NCI-H2081 treated with DMSO at 0.1 percent for 48 hours (cell line): ENCODE results near the gene AURKA.

Experiments used
- DNase-seq: peaks from one replicate; lab custom pipeline; 2025; lab: John Stamatoyannopoulos, UW

AURKA gene

DNA sequence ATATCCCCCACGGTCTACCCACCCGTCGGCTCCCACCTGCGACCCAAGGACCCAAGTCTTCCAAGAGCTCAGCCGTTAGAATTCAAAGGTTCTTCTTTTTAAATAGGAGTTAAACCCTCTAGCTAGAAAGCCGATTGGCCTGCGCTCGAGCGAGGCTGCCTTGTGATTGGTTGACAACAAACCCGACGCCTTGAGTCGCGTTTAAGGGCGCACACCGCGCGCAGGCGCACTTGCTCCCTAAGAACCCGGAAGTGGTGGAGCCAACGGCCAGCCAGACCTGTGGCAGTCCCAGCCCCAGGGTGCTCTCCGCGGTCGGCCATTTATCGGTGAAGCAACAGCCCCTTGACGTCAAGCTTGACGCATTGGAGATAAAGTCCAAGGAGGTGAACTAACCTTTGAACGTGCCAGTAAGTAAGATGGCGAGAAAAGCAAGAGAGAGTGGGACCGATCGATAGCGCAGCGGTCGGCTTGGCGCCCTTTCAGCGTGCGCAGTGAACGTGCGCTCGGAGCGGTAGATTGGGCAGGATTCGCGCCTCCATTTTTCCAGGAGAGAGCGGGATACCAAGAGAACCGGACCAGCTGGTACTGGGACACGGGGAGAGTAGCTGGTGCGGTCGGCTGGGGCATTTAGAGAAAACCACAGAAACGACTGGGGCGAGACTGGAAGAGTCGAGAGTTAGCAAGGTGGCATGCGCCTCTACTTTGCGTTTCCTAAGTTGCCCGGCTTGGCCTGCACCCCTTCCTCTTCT lies at the start of gene AURKA, which contains the start of gene CSTF1:
TSS of gene AURKA (minus strand) at position 84 of the 749 bp plus-strand sequence. CDS start 4,018 bp downstream, outside the sequence.
TSS of gene CSTF1 (plus strand) at position 514 of the 749 bp plus-strand sequence. CDS start 2,908 bp downstream, outside the sequence.
- peak; percentile 90 for DNase-seq

DNA sequence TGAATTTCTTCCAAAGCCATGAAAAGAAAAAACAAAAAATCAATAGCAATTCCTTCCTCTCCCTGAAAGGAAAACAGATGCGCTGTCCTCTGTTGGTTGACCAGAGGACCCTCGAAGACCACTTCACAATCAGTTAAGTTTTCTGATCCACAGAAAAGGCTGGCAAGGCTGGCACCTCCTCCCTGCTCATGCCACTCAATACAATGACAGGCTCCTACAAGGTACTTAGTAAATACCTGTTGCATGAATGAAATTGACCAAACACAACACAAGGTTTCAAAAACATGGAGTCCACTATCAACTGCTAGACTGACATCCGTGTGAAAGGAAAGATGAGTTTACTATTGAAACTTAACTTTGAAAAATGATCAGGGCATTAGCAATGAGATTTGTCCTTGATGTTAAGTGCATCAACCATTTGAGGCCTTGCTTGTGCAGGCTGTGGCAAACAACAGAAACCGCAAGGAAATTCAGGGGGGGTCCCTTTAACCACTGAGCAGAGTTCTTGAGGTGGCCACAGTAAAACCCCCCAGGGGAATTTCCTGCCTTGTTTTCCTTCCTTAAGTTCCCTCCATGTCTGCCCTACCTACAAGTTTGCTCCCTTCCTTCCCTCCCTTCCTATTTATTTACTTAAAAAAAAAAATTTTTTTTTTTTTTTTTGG lies 48.5 kb upstream of the AURKA start:
- no peak for DNase-seq

DNA sequence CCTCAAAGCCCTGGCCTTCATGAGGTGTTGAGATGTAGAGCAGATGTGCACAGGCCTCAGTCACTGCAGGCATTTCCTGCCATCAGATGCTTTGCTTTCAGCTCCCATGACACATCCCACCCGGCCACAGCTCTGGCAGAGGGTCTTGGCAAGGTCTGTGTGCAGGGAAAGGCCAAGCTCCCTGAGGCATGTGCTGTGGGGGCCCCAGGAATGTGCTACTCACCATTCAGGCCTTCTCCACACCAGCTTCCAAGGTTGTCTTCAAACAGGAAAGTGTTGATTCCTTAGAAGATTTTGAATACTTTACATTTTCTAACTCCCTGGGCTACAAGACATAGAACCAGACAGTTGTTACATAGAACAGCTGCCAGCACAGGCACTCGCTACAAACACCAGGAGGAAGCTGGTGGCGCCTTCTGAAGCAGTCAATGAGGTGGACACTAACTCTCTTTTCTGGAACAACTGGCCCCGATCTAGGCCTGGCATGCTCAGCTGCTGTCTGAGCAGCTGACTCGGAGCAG lies 47.8 kb upstream of the AURKA start:
- no peak for DNase-seq

DNA sequence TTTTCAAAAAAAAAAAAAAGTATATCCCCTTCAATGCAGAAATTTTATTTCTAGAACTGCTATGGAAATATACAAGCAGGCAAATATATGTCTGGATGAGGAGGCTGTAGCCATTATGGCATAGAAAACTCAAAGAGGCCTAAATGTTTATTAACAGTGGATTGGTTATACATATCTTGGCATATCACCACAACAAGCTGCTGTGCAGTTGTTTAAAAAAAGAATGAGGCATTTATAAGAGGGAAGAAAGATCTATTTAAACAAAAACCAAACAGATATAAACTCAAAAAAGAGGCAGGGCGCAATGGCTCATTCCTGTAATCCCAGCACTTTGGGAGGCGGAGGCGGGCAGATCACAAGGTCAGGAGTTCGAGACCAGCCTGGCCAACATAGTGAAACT lies 46.3 kb upstream of the AURKA start:
- DNase-seq = no peak

DNA sequence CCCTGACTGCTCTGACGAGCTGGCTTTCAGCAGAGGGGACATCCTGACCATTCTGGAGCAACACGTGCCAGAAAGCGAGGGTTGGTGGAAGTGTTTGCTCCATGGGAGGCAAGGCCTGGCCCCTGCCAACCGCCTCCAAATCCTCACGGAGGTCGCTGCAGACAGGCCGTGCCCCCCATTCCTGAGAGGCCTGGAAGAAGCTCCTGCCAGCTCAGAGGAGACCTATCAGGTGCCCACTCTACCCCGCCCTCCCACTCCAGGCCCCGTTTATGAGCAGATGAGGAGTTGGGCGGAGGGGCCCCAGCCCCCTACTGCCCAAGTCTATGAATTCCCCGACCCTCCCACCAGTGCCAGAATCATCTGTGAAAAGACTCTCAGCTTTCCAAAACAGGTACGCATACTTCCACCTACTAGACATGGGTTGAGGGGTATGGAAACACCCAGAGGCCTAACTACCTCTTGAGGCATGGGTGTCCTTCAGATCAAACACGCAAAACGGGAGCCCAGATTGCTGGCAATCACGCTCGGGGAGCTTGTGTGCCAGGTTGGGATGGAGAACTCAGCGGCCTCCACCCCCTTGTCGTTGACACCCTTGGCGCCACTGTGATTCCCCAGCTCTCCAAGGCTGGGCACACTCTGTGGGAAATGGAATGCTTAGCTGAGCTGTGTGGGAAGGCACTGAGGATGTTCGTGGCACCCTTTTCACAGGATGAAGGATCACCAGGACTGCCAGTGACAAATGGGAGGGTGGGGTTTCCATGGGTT lies 45.4 kb upstream of the AURKA start:
- no peak for DNase-seq

DNA sequence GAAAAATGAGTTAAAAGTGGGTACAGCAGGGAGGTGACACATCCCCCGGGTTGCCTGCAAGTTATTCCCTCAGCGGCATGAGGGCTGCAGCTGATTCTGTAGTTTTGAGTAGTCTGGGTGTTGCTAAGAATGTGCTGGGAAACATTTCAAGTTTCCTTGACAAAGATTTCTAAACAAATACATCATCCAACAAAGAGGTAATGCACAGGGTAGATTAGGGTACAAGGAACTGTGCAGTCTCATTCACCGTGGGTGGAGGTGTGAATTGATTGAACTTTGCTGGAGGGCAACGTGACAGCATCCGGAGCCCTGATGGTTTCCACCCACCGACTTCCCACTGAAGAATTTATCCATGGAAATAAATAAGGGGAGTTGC lies 41.9 kb upstream of the AURKA start:
- no peak for DNase-seq

DNA sequence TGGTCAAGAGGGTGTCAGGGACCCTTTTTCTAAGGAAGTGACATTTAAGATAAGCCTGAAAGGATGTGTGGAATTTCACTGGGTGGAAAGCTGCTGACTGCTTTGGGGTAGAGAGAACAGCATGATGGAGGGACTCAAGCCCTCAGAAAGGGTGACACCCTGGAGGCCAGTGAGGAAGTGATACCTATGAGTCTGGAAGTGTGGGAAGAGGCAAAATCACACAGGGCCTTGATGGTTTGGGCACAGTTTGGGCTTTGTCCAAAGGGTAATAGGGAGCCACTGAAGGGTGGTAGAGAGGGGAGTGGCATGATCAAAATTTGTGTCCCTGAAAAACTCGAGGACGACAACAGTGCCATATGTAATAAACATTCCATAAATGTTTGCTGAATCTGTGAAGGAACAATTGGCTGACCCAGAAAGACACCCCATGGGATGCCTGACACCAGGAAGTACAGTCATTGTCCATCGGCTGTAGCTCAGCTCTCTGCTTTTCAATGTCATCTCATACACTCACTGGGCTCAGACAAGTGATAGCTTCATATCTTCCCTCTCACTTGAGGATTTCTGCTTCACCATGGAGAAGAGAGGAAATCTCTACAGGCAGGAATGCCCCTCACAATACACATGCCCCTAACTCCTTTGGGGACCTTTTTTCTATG lies 41.3 kb upstream of the AURKA start:
- no peak for DNase-seq

DNA sequence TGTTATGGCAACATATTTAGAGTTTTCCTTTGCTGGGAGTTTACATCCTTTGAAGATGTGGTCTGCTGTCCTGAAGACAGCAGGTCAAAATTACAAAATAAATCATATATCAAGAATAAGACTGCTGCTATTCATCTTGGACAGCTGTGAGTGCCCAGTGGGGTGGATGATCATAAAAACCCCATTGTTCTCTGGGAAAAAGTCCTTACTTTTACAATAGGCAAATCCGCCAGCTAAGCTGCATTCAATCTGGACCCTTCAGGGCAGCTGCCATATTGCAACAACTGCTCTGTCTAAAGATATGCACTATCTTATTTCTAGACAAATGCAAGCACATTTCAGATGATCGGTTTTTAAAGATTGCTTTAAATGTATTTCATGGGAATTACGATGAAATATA lies 39.5 kb upstream of the AURKA start:
- no peak for DNase-seq

DNA sequence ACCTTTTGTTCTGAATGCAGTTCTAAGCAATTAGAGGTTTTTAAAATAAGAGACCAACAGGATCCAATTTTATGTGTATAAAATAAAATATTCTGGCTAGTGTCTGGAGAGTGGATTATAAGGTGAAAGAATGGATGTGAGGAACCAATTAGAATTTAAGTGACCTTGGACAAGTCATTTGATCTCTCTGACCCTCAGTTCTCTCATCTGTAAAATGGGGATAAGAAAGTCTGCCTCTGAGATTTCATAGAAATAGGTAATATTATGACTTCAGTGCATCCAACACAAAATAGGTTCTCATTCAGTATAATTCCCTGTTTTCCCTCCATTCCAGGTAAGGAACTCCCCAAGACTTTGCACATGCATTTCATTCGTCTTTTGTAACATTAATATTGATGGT lies 38.9 kb upstream of the AURKA start:
- DNase-seq = no peak

DNA sequence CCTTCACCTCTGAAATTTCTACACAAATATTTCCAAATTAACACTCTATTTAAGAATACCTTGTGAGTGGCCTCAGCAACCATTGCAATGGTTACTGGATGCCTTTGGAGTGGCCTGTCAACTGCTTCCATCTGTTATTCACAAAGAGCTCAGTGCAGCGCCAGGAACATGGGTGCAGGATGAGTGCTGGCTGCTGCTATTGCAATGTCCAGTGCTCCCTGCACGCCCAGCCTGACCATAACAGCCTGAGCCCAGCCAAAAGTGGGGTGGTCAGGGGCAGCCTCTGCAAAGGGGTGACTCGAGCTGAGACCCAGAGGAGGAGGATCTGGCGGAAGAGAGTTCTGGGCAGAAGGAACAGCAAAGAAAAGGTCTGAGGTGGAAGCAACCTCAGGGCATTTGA lies 38.4 kb upstream of the AURKA start:
- no peak for DNase-seq

DNA sequence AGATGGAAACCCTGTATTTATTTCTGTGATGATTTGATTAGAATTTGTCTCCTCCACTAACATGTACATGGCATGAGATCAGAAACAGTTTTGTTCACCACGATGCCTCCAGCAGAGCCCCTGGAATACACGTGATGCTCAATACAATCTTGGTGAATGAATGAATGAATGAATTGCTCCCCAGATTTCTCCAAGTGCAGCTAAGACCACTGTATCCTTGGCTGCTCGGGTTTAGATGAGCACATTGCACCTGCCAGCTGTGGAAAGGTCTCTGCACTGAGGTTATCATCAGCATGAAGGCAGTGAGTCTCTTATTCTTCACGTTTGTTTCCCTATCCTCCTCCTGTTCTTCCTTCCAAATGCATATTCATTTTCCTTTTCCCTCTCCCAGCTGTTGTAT lies 37.9 kb upstream of the AURKA start:
- DNase-seq = no peak

DNA sequence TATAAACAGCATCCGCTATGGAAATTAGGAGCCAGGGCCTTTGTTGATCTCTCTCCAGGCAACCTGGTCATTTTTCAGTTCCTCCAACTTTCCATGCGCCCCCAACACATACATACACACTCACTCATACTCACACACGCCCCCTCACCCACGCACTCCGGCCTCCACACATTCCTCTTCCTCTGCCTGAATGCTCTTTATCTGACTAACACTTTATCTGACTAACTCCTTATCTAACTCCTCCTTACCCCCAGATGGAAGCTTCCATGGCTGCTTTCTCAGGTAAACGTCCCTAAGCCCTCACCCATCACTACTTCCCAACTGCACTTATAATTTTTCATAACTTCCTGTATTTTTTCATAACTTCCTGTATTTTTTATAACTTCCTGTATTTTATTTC lies 37.5 kb upstream of the AURKA start:
- no peak for DNase-seq

DNA sequence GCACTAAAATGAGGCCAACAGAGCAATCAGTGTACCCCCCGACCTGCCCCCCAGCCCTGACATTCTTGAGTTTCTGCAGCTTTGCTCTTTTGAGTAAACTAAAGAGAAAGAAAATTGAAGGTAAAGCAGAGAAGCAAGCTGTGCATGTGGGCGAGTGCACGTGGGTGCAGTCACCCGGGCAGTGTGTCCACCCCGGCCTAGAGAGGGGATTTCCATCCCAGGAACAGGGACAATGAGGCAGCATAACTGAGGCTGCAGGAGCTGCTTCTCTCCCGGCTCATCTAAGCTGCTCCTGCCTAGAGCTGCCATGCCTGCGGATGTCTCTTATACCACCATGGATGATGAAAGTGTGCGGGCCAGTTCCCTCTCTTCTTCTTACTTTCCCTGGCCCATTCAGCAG lies 36.9 kb upstream of the AURKA start:
- DNase-seq = no peak

DNA sequence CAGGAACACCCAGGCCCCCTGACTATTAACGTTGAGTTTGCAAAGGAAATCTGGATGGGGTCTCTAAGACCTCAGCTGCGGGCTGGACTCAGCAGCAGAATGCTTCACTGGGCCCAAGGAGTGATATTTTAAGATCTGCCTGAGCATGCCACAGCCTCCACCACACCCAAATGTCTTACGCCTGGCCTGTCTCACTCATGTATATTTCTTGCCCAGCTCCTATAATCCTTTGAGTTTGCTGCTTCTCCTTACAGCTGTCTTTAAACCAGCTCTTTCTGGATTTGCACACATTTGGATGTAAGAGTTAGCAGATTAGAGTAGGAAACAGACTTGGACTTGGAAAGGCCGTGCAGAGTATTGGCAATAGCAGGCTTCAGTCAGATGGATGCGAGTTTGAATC lies 36.4 kb upstream of the AURKA start:
- no peak for DNase-seq

DNA sequence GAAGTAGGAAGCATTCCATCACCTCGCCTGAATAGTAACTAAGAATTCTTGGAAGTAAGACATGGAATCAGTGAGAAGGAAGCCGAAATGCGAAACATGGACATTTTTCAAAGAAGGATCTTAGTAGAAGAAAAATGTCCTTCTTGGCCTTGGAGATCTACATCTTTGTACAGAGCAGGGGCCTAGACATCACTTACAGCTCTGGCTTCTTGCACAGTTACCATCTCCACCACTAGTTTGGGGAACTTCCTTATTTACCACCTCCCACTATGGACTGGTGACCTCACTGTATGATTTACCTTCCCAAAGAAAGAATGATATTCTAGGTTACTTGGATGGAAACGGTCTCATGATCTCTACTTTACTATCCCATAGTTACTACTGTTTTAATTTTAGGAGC lies 35.8 kb upstream of the AURKA start:
- no peak for DNase-seq

DNA sequence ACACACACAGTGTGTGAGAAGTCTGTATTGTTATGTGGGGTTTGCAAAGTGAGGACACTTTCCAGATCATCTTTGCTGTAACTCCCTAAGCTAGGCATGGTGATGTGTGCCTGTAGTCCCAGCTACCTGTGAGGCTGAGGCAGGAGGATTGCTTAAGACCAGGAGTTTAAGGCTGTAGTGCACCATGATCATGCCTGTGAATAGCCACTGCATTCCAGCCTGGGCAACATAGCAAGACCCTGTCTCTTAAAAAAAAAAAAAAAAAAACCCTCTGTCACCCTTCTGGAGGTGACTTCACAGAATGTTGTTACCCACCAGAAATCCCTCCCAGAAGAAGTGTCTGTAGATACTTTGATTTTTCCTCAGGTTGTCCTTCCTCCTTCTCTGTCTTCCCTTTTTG lies 34.9 kb upstream of the AURKA start:
- no peak for DNase-seq

DNA sequence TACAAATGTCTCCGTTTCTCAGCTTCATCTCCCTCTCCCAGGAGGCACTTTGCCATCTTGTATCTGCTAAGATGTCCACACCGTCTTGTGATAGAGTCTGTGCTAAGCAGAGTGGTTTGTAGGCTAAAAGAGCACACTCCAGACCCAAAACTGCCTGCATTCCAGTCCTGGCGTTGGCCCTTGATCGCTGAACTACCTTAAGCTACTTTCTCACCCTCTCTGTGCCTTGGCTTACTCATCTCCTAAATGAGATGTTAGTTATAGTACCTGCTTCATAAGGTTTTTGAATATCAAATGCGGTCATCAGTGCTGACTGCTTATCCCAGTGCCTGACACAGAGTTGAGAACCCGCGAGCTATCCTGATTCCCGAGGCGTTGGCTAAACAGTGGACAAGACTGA lies 34.0 kb upstream of the AURKA start:
- no peak for DNase-seq

DNA sequence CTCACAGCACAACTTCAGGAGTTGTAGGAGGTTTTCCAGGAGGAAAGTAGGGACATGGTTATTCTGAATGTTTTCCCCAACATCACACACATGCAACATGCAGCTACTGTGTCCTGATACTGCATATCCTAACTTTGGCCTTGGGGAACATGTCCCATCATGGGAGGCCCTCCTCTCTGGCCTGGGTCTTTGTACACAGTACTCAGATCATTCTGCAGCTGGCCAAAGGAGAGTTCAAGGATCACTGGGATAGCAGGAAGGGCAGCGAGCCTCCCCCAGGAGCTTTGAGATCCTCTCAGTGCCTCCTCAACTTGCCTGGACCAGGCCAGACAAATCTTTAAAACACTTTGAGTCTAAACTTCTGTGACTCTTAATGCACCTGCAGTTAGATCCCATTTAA lies 32.9 kb upstream of the AURKA start:
- DNase-seq = no peak

DNA sequence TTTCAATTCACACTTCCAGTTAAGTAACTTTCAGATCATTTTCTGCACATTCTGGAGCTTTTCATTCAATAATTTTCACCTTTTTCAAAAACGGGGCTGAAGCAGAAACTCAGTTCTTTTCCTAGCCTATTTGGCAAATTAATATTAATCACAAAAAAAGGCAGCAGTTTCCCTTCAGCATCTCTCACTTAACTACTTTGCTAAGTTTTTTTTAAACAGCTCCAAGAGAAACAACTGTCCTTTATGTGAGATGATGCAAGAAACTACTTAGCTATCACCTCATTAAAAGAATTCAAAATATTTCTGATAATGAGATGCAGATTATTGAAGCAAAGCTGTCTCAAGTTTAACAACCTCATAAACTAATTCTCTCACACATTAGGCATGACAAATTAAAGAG lies 31.9 kb upstream of the AURKA start:
- DNase-seq = no peak

DNA sequence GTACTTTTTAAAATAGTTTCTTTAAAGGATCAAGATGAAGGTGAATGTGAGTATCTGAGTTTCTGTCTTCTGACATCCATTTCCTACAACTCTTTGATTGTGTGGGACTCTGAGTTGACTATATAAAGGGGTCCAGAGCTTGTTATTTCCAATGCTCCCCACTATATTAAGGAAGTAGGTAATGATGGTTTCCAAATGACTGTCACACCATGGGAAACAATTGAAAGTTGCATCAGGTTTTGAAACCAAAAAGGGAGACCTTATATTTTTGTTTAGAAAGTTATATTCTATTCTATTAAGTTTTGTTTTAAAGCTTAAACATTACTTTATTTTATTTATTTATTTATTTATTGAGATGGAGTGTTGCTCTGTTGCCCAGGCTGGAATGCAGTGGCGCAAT lies 31.2 kb upstream of the AURKA start:
- DNase-seq = no peak

DNA sequence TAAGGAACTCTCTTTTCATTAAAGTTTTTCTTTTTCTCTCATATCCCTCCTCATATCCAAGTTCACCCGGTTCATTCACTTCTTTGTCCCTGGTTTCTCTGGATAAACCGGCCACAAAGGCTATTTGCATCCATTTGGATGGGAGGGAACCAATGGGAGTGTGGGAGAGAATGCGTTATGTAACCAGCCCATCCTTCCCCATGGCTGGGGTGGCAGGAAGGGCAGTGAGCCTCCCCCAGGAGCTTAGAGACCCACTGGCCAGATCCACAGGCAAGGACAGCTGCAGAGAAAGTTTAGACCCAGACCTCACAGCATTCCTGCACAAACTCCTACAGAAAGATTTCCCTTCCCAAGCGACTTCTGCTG lies 30.8 kb upstream of the AURKA start:
- DNase-seq = no peak

DNA sequence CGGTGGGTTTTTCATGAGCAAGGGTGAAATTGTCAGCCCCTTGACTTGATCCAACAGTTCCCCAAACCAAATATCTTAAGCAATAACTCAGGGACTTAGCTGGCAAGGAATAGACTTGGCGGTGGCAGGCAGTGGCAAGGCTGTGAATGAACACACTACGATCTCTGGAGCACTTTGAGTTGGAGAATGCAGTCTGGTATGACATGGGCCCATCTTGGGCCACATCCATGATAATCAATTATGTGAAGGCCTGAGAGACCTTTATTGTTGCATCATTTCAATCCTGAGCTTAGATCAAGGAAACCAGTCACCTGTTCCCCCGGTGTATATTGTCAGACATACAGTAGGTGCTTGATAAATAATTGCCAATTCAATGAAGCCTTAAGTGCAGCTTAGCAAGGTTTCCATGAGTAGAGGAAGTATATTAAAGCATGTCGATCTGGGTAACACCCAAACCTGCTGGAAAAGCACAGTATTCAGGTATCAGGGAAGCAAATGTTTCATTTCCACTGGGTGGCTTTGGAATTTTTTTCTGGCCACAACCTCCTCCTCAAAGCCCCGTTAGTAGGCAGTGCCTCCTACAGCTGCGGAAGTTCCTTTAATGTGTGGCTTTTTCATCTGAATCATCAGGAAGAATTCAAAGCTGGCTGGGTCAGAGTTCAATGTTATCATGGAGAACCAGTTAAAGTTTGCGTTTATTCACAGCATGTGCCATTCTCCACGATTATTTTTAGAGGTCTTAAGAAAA lies 30.2 kb upstream of the AURKA start:
- no peak for DNase-seq
